DOHH2 (cell line): Measurements from ENCODE around the gene TRIM59.

Experiments
- H3F3A ChIP-seq: fragments of 200-600 bp; sonication (generic), shearing (Covaris generic); 2 replicates; pipeline ENCODE4 v1.6.0; 2016; ENCODE audit warnings: antibody characterized with exemption, mild to moderate bottlenecking; ENCODE audit not compliant: control insufficient read depth, insufficient read depth
- H3K27ac ChIP-seq: fragments of 200-600 bp; sonication (generic); 2 replicates; pipeline ENCODE4 v1.5.1; 2014; ENCODE audit warnings: low read depth, mild to moderate bottlenecking, low read length, moderate library complexity
- H3K27me3 ChIP-seq: fragments of 200-600 bp; sonication (generic); 2 replicates; pipeline ENCODE4 v1.6.1; 2014; ENCODE audit warnings: mild to moderate bottlenecking, low read length, mixed read lengths; ENCODE audit not compliant: control insufficient read depth
- H3K36me3 ChIP-seq: fragments of 200-600 bp; sonication (generic); 2 replicates; pipeline ENCODE4 v1.6.1; 2014; ENCODE audit warnings: mild to moderate bottlenecking, low read length, moderate library complexity, mixed read lengths; ENCODE audit not compliant: control insufficient read depth
- H3K4me1 ChIP-seq: fragments of 200-600 bp; sonication (generic); 2 replicates; pipeline ENCODE4 v1.6.1; 2014; ENCODE audit warnings: mild to moderate bottlenecking, low read length, mixed read lengths; ENCODE audit not compliant: control insufficient read depth
- H3K4me2 ChIP-seq: fragments of 200-600 bp; sonication (generic); 2 replicates; pipeline ENCODE4 v1.6.0; 2014; ENCODE audit warnings: mild to moderate bottlenecking, low read length, moderate library complexity
- H3K4me3 ChIP-seq: fragments of 200-600 bp; sonication (generic); 2 replicates; pipeline ENCODE4 v1.5.1; 2014; ENCODE audit warnings: mild to moderate bottlenecking, low read length, mixed read lengths
- H3K79me2 ChIP-seq: fragments of 200-600 bp; sonication (generic); 2 replicates; pipeline ENCODE4 v1.6.1; 2014; ENCODE audit warnings: mild to moderate bottlenecking, low read length, mixed read lengths; ENCODE audit not compliant: control insufficient read depth
- H3K9me2 ChIP-seq: fragments of 200-600 bp; sonication (generic); replicated peaks from 2 replicates; pipeline ENCODE4 v1.6.1; 2014; ENCODE audit warnings: mild to moderate bottlenecking, low read length, mixed read lengths; ENCODE audit not compliant: control insufficient read depth
- H3K9me3 ChIP-seq: fragments of 200-600 bp; sonication (generic); 2 replicates; pipeline ENCODE4 v1.6.1; 2014; ENCODE audit warnings: antibody characterized with exemption, low read length, mixed read lengths; ENCODE audit not compliant: control insufficient read depth, insufficient read depth
- H4K20me1 ChIP-seq: fragments of 200-600 bp; sonication (generic); 2 replicates; pipeline ENCODE4 v1.6.0; 2014; ENCODE audit warnings: low read depth, mild to moderate bottlenecking, antibody characterized with exemption, low read length, moderate library complexity; ENCODE audit not compliant: control insufficient read depth, insufficient read depth
- EZH2phosphoT487 ChIP-seq: fragments of 200-600 bp; sonication (generic); IDR thresholded peaks from 2 replicates; pipeline ENCODE4 v1.6.1; 2017; ENCODE audit warnings: borderline replicate concordance, mild to moderate bottlenecking, antibody characterized with exemption, low read length, moderate library complexity, mixed read lengths
- TF ChIP-seq, protein P1 (sequence below): fragments of 200-600 bp; sonication (generic); IDR thresholded peaks from one replicate; pipeline ENCODE4 v1.5.1; 2014; ENCODE audit warnings: antibody characterized with exemption, mild to moderate bottlenecking, low read depth, low read length; ENCODE audit not compliant: poor library complexity, severe bottlenecking

Gene TRIM59

DNA sequence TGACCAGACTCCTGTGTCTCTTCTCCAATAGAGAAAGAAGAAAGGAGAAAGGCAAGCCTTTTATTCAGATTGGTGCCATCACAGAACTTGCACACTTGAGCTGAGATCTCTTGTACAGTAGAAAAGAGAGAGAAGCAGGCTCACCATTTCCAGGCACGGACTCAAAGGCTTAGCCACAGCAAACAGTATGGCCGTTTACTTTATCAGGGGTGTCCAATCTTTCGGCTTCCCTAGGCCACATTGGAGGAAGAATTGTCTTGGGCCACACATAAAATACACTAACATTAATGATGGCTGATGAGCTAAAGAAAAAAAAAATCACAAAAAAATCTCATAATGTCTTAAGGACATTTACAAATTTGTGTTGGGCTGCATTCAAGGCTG lies 55.6 kb downstream of the TRIM59 start:
- Histone ChIP-seq H3K4me2 (no peak overlapping the region), H3F3A (no peaks in the 10 kb centered on the region), H3K27ac (no peak overlapping the region), H3K27me3 (no peaks in the 10 kb centered on the region), H3K4me1 (peaks cover 44% of the 10 kb centered on the region), H3K9me2 (no peaks in the 10 kb centered on the region), H3K9me3 (no peaks in the 10 kb centered on the region), H4K20me1 (no peaks in the 10 kb centered on the region), H3K79me2 (peaks cover 88% of the 10 kb centered on the region), H3K36me3 (peaks cover 15% of the 10 kb centered on the region), H3K4me3 (no peak overlapping the region)
- no peak for TF ChIP-seq EZH2phosphoT487
- TF ChIP-seq, protein P1, sequence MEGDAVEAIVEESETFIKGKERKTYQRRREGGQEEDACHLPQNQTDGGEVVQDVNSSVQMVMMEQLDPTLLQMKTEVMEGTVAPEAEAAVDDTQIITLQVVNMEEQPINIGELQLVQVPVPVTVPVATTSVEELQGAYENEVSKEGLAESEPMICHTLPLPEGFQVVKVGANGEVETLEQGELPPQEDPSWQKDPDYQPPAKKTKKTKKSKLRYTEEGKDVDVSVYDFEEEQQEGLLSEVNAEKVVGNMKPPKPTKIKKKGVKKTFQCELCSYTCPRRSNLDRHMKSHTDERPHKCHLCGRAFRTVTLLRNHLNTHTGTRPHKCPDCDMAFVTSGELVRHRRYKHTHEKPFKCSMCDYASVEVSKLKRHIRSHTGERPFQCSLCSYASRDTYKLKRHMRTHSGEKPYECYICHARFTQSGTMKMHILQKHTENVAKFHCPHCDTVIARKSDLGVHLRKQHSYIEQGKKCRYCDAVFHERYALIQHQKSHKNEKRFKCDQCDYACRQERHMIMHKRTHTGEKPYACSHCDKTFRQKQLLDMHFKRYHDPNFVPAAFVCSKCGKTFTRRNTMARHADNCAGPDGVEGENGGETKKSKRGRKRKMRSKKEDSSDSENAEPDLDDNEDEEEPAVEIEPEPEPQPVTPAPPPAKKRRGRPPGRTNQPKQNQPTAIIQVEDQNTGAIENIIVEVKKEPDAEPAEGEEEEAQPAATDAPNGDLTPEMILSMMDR: no peak

DNA sequence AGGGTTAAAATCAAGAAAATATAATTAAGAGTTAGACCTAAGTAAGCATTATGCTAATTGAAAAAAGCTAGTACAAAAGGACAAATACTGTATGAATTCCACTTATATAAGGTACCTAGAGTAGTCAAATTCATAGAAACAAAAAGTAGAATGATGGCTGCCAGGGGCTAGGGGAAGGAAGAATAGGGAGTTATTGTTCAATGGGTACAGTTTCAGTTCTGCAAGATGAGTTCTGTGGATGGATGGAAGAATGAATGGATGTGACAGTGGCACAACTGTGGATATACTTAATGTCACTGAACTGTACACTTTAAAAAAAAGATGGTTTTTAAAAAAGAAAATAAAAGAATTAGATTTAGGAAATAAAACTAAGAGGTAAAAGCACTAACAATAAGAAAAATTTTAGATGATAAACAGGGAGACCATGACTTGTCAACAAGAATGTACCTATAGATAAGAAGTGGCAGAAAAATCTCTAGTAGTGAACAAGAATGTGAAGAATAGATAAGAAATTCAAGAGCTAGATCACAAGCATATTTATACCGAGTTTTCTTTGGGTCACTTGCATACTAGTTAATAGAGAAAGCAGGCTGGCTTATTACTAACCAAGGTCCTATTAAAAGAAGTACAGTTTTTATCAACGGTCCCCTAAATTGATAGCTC lies 56.1 kb downstream of the TRIM59 start:
- H3K79me2 ChIP-seq: peaks cover 83% of the 10 kb centered on the region
- H4K20me1 ChIP-seq: no peaks in the 10 kb centered on the region
- no peak for TF ChIP-seq EZH2phosphoT487
- TF ChIP-seq, protein P1: no peak
- no peaks in the 10 kb centered on the region for H3F3A ChIP-seq
- H3K27me3 ChIP-seq: no peaks in the 10 kb centered on the region
- H3K36me3 ChIP-seq: peaks cover 15% of the 10 kb centered on the region
- H3K4me2 ChIP-seq: no peak overlapping the region
- no peak overlapping the region for H3K4me3 ChIP-seq
- H3K9me3 ChIP-seq: no peaks in the 10 kb centered on the region
- peaks cover 44% of the 10 kb centered on the region for H3K4me1 ChIP-seq
- no peaks in the 10 kb centered on the region for H3K9me2 ChIP-seq
- no peak overlapping the region for H3K27ac ChIP-seq

DNA sequence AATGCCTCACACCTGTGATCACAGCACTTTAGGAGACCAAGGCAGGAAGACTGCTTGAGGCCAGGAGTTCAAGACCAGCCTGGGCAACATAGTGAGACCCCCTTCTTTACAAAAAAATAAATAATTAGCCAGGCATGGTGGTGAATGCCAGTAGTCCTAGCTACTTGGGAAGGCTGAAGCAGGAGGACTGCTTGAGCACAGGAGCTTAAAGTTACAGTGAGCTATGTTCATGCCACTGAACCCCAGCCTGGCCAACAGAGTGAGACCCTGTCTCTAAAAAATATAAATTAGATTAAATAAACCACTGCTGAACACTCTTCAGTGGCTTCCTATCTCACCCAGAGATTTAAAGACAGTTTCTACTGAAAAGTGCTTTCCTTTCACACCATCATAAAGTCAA lies 56.8 kb downstream of the TRIM59 start:
- Histone ChIP-seq H3K27ac (no peak overlapping the region), H3K9me2 (no peaks in the 10 kb centered on the region), H3K36me3 (peaks cover 15% of the 10 kb centered on the region), H3K4me3 (no peak overlapping the region), H4K20me1 (no peaks in the 10 kb centered on the region), H3K27me3 (no peaks in the 10 kb centered on the region), H3K79me2 (peaks cover 81% of the 10 kb centered on the region), H3K4me2 (no peak overlapping the region), H3K9me3 (no peaks in the 10 kb centered on the region), H3K4me1 (peaks cover 38% of the 10 kb centered on the region), H3F3A (no peaks in the 10 kb centered on the region)
- TF ChIP-seq, protein P1: no peak
- TF ChIP-seq EZH2phosphoT487: no peak
